T-helper 9 cell (primary cell): ENCODE data around the gene TSPAN18.

ENCODE experiments used
- DNase-seq: peaks from one replicate; pipeline ENCODE4 v3.0.0-alpha.2; 2020

TSPAN18 gene

DNA sequence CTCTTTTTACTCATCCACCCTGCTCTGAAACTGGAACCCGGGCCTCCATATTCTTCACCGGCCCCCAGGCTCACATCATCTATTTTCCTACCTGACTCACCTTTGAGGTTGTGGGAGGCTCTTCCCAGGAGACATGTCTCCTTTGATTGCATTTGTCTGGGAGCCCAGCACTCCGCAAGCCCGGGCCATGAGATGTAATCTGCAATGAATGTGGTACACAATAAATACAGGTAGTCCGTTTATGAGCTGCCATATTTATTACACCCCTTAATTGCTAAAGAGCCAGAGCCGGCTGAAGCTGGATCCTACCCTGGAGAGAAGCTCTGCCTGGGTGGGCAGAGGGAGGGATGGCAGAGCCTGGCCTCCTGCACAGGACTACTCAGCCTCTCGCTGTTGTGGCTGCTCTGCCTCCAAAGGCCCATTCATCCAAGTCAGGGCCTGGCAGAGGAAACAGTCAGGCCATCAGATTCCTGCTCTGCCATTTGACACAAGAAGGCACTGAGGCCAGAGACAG lies 174.4 kb downstream of the TSPAN18 start:
- DNase-seq: no peak

DNA sequence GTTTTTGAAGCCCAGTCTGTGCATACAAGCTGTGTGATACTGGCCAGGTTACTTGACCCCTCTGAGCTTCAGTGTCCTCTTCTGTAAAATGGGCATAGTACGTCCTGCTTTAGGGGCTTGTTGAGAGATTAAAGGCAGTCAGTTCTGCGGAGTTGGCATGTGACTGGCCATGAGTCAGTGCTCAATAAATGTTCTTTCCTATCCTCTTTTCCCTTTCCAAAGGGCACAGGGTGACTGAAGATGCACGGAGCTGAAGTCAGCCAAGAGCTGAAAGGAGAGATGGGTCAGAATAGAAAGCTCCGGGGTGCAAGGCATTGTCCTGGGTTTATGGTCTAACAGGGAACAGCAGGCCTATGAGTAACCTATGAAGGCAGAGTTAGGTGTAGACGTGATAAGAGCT lies 175.0 kb downstream of the TSPAN18 start:
- DNase-seq: no peak

GRCh38 chr11:44903035-44903434 lies 176.3 kb downstream of the TSPAN18 start:
- DNase-seq: no peak

DNA sequence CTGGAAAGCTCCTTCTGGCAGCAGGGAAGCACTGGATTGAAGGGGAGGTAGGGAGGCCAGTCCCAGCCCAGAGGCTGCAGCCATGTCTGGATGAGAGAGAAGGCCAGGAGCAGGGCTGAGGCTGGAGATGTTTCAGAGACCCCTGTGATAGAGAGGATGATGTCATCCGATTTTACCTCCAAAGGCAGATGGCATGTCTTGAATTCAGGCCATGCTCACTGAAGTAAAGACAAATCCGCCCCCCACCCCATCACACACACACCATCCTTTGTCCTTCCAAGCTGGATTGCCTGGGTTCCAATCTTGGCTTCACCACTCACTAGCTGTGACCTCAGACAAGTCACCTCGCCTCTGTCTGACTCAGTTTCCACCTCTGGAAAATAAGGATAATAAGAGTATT lies 176.8 kb downstream of the TSPAN18 start:
- no peak for DNase-seq

DNA sequence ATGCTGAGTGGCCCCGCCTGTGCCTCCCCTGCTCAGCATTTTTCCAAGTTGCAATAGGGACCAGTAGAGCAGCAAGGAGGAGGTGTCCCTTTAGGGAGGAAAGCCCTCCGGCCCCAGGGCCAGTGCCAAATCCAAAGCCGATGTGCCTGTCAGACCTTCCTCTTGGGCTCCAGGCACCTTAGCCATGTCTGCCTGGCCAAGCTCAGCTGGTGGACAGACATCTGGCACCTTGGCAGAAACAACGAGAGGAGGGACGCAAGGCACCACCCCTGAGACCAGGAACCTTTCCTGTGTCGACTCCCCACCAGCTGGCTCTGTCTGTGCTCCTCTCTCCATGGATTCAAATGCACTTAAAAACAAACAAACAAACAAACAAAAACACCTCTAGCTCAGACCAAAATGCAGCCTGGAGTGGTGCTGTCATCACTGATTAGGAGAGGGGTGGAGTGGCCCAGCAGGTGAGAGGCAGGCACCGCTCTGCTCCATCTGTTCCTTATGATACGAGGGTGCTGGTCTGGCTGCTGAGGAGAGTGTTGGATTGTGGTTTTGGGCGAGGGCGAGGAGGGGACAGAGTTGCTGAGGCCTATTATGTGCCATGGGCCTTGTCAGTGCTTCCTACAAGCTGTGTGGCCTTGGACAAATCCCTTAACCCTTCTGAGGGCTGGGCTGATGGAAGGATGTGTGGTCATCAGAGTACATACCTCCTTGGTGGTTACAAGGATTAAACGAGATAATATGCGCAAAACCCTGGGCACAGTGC lies 177.7 kb downstream of the TSPAN18 start:
- DNase-seq: no peak

DNA sequence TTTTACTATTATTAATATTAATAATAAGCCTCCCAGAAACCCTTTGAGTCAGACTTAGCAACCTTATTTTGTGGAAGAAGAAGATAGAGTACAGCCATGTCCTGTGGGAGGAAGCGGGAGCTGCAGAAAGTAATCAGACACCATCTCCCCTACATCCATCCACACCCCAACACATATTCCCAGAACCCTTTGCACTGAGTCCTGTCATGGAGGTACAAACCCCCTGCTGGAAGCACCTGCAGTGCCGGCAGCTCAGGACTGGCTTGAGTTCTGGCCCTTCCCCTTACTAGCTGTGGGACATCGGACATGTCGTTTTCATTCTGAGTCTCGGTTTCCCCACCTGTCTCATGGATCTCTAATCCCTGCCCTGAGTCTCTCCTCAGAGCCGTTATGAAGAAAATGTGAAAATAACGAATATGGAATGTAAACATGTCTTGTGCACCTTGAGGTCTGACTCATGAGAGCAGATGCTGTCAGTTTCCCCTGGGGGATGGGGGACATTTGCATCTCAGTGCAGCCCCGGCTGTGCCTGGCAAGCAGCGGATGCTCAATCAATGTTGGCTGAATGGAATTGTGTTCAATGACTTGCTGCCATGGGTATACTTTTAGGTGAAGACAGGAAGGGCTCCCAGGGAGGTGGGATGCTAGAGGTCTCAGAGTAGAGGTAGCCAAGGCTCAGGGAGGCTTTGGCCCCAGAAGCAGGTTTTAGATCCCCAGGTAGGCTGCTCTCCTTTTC lies 178.5 kb downstream of the TSPAN18 start:
- DNase-seq: no peak

- no peak for DNase-seq
Observed at GRCh38 chr11:44906649-44907048, 179.9 kb downstream of the TSPAN18 start.

DNA sequence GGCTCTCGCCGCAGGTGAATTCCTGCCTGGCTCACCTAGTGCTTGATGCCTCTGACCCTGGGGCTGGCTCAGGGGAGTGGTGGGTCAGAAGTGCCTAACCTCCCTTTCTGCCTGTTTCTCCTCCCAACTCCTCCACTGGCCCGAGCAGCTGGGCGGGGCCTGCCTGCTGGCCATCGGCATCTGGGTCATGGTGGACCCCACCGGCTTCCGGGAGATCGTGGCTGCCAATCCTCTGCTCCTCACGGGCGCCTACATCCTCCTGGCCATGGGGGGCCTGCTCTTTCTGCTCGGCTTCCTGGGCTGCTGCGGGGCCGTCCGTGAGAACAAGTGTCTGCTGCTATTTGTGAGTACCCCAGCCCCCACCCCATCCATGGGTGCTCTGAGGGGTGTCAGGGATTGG lies 182.8 kb downstream of the TSPAN18 start:
- DNase-seq: no peak

DNA sequence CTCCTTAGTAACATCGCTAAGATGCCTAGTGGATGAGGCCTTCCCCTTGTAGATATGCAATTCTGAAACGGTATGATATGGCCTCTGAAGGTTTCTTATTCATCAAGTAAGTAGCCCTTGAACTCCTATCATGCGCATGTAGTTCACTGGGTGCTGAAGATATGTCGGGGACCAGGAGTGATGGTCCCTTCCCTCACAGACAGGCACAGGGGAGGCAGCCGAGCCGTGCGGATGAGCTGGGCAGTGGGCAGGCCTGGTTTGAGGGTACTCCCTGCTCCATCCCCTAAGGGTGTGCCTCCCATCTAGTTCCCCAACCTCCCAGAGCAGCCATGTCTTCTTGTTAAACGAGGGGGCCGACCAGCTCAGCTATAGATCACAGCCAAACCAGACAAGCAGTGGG lies 183.8 kb downstream of the TSPAN18 start:
- DNase-seq: no peak

- peak; percentile 86 for DNase-seq
Observed at GRCh38 chr11:44911029-44911814, 184.5 kb downstream of the TSPAN18 start.

GRCh38 chr11:44912270-44912987 lies 185.7 kb downstream of the TSPAN18 start:
- DNase-seq: no peak

DNA sequence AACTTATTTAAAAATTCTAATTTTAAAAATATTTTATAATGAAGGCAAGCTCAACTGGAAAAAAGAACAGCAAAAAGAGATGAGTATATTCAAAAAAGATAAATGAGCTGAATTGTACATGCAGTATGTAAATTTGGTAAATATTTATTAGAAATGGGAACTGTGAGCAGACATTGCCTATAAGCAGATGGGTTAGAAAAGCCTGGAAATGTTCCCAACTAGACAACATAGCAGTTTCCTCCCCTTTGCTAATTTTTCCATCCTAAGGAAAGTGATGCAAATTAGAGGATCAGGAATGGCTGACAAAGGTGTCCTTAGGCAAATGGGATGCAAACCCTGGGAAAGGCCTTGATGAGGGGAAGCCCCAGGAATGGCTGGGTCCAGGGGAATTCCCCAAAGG lies 186.7 kb downstream of the TSPAN18 start:
- DNase-seq: no peak

DNA sequence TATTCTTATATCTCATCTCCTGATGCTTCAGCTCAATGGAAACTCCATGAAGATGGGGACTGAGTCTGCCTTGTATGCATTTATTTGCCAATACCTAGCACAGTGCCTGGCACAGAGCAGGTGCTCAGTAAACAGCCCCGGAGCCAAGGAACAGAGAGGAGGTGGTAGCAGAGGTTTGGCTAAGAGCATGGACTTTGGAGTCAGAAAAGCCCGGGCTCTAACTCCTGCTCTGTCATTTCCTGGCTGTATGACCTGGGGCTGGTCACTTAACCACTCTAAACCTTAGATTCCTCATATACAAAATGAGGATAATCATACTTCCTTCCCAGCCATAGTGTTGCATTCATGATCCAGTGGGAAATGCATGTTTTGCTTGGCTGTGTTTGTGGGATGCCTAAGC lies 187.3 kb downstream of the TSPAN18 start:
- no peak for DNase-seq

GRCh38 chr11:44915004-44915403 lies 188.2 kb downstream of the TSPAN18 start:
- DNase-seq: no peak

- no peak for DNase-seq
Observed at GRCh38 chr11:44915621-44916020, 188.9 kb downstream of the TSPAN18 start.

- no peak for DNase-seq
Observed at GRCh38 chr11:44916331-44916730, 189.6 kb downstream of the TSPAN18 start.

DNA sequence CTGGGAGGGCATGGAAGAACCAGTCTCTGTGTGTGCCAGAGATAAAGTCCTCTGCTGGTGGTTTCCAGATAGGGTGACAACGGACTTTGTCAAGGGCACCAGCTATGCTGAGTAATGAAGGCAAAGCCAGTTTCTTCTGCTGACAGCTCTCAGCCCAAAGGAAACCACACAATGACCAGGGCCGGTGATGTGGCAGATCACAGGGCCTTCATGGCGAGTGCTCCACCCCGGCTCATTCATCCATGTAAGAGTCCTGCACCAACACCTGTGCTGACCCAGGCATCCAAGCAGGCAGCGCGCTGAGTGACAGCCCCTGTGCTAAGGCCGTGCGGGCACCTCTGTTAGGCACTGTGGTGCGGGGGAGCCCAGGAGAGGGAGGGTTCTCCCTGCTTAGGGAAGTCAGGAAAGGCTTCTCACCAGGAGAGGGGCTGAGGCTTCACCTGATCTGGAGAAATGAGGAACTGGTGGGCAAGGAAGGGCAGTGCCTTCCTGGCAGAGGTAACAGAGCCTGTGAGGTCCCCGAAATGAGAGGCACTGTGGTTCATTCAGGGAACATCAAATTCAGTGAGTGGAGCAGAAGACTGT lies 190.1 kb downstream of the TSPAN18 start:
- no peak for DNase-seq

DNA sequence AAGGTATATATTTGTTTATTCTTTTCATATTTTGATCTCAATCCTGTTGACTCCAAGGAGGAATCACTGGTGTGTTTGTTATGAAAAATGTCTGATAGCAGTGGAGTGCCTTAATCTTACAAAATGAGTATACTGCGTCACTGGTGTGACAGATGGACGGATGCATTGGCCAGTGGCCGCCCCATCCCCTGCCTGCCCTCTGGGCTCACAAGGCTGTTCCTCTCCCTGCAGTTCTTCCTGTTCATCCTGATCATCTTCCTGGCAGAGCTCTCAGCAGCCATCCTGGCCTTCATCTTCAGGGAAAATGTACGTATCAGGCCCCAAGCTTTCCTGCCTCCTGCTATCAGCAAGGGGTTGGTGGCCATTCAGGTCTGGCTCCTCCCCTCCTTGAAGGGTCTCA lies 191.0 kb downstream of the TSPAN18 start:
- DNase-seq: no peak

DNA sequence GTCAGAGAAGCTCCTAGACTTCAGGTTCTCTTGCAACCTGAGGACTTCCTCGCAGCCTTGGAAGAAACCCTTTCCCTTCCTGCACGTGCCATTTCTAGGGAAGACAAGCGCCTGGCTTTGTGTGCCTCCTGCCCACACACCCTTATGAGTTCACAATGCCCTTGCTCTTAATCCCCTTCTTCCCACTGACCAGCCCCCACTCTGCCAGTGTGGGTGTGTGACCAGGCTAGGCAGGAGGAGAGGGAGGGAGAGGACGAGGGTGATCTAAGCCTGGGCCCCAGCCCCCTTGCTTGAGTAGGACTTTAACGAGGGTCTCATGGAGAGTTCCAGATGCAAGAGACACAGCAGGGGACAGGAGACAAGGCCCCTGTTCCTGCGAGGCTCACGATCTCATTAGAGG lies 193.7 kb downstream of the TSPAN18 start:
- DNase-seq: no peak

DNA sequence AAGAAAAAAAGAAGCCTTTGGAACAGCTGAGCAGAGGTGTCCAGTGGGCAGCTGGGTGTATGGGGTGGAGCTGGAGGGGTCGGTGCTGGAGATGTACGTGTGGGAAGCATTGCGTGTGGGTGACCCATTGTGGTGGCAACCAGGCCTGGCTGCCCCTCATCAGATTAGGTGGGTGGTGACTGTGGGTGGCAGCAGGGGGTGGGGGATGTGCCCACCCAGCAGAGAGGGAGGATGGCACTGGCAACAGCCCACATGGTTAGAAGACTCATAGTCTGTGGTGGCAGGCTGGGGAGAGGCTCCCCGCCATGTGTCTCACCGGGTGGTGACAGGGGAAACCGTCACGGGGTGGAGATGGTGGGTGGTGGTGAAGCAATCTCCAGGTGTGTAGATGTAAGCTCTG lies 196.4 kb downstream of the TSPAN18 start:
- no peak for DNase-seq

GRCh38 chr11:44923806-44924205 lies 197.0 kb downstream of the TSPAN18 start:
- no peak for DNase-seq

DNA sequence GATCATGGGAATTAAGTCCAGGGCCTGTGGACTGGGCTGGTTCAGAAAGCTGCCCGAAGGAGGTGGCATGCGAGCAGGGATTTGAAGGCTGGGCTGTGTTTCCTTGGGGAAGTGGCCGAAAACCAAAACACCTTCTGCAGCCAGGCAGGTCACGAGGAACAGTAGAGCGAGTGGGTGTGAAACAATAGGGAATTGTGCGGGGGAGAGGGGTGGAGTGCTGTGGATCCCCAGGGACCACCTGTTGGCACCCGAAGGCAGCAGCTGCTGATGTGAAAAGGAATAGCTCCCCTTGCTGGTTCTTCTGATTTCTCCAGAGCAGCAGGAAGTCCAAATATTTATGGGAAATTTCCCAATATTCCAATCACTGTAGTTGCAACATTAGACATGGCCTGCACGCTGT lies 199.3 kb downstream of the TSPAN18 start:
- DNase-seq: no peak
